ENCODE measurements around the gene EOMES.

GRCh38 chr3:27695636-27696035 lies 26.5 kb downstream of the EOMES start:
- TF ChIP-seq, protein P1, sequence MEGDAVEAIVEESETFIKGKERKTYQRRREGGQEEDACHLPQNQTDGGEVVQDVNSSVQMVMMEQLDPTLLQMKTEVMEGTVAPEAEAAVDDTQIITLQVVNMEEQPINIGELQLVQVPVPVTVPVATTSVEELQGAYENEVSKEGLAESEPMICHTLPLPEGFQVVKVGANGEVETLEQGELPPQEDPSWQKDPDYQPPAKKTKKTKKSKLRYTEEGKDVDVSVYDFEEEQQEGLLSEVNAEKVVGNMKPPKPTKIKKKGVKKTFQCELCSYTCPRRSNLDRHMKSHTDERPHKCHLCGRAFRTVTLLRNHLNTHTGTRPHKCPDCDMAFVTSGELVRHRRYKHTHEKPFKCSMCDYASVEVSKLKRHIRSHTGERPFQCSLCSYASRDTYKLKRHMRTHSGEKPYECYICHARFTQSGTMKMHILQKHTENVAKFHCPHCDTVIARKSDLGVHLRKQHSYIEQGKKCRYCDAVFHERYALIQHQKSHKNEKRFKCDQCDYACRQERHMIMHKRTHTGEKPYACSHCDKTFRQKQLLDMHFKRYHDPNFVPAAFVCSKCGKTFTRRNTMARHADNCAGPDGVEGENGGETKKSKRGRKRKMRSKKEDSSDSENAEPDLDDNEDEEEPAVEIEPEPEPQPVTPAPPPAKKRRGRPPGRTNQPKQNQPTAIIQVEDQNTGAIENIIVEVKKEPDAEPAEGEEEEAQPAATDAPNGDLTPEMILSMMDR (IDR thresholded peaks at IDR 0.05; ENCODE audit: extremely low read depth in 1 of 2, insufficient read depth in 1 of 2, low read depth in 1 of 2, low read length in 2 of 2) = no peak
- TF ChIP-seq POLR2AphosphoS5 (IDR thresholded peaks at IDR 0.05; ENCODE audit: insufficient read depth, low read depth, low read length) (no peak), POLR2A (IDR thresholded peaks at IDR 0.05; ENCODE audit: low read depth, low read length) (no peak), MYC (IDR thresholded peaks at IDR 0.05; ENCODE audit: low read depth, low read length) (no peak), EZH2 (IDR thresholded peaks at IDR 0.05; ENCODE audit: borderline replicate concordance, low read depth, low read length, severe bottlenecking) (no peak), JUN (IDR thresholded peaks at IDR 0.05; ENCODE audit: borderline replicate concordance, insufficient read depth, insufficient read length, low read depth) (no peak), GATA2 (IDR thresholded peaks at IDR 0.05; ENCODE audit: insufficient read depth, insufficient read length, low read depth, low read length) (no peak)
- TF ChIP-seq, protein P2, sequence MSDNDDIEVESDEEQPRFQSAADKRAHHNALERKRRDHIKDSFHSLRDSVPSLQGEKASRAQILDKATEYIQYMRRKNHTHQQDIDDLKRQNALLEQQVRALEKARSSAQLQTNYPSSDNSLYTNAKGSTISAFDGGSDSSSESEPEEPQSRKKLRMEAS (IDR thresholded peaks at IDR 0.05; ENCODE audit: insufficient read depth, insufficient read length) = no peak

Measured in endothelial cell of umbilical vein (primary cell).